Prostate gland (tissue), 2 donors: ENCODE measurements around the gene P3H2.

Source experiments
- CTCF ChIP-seq, 4 experiments: fragments of 200-600 bp in 2 of 4; fragments of 450-650 bp in 2 of 4; sonication (generic) in 2 of 4; IDR thresholded peaks; 1 replicate in 3 of 4; 2 replicates in 1 of 4; pipeline ENCODE4 v1.5.1; 2016 to 2019; ENCODE audit warnings: antibody characterized with exemption in 4 of 4, mild to moderate bottlenecking in 2 of 4, moderate library complexity in 2 of 4
- POLR2AphosphoS5 ChIP-seq: sonication (generic); formaldehyde crosslinking; IDR thresholded peaks from one replicate; pipeline ENCODE4 v1.6.1; 2017; ENCODE audit warnings: antibody characterized with exemption

GRCh38 chr3:190043741-190044140 is 77.0 kb downstream of the P3H2 start:
- TF ChIP-seq POLR2AphosphoS5 = no peak
- TF ChIP-seq CTCF (IDR thresholded peaks at IDR 0.05) = no peak
